Brain microvascular endothelial cell (primary cell): Measurements from ENCODE around the gene AIPL1.

ENCODE experiments used
- DNase-seq: peaks from one replicate; pipeline ENCODE4 v3.0.0-alpha.2; 2020
- H3K27ac ChIP-seq: fragments of 250-450 bp; sonication (Bioruptor Pico); 2 replicates; pipeline ENCODE4 v1.5.1; 2020; ENCODE audit warnings: mild to moderate bottlenecking, moderate library complexity
- H3K27me3 ChIP-seq: fragments of 250-450 bp; sonication (Bioruptor Pico); replicated peaks from 2 replicates; pipeline ENCODE4 v1.5.1; 2020; ENCODE audit warnings: mild to moderate bottlenecking
- H3K36me3 ChIP-seq: fragments of 250-450 bp; sonication (Bioruptor Pico); replicated peaks from 2 replicates; pipeline ENCODE4 v1.5.1; 2020; ENCODE audit warnings: mild to moderate bottlenecking
- H3K4me3 ChIP-seq: 2 replicates; pipeline ENCODE4 v1.5.1; 2011; ENCODE audit warnings: low read depth, mild to moderate bottlenecking, control low read depth, low read length, moderate library complexity
- CTCF ChIP-seq: IDR thresholded peaks from 2 replicates; pipeline ENCODE4 v1.5.1; 2011; ENCODE audit warnings: low read depth, mild to moderate bottlenecking, moderate library complexity, low read length, control low read depth, inconsistent platforms; ENCODE audit errors: missing control alignments
- in situ Hi-C: cut with HindIII; loops from 2 replicates; pipeline ENCODE4 v1.10.0; 2017; ENCODE audit warnings: low sequenced_read_pairs, low pct_ligation_motif_present

The AIPL1 gene

GRCh38 chr17:6386041-6386630, 48.8 kb downstream of the AIPL1 start:
- no peak for DNase-seq

DNA sequence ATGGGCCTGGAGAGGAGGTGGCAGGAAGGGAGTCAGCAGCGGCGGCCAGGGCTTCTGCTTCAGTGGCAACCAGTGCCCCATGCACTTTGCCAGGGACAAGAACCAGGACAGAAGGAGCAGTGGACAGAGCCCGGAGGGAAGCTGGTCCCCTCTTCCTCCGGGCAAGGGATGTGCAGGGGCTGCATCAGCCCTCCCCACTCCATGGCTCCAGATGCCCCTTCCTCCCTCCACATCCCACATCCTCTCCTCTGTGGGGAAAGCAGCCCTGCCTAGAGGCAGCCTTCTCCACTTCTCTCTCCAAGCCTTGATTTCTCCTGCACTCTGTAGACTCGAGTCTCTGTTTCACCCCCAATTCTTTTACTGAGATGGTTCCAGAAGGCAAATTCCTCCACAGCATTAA, 50.4 kb downstream of the AIPL1 start:
- in situ Hi-C loops = no loop called here
- no peak for DNase-seq
- H3K27me3 ChIP-seq = no peaks in the 10 kb centered on the region
- no peak for TF ChIP-seq CTCF
- H3K36me3 ChIP-seq = no peaks in the 10 kb centered on the region
- H3K27ac ChIP-seq = no peak overlapping the region
- no peak overlapping the region for H3K4me3 ChIP-seq

More at GRCh38 chr17:6386041-6386630, 48.8 kb downstream of the AIPL1 start:
- Histone ChIP-seq H3K27ac (no peak overlapping the region), H3K27me3 (no peaks in the 10 kb centered on the region), H3K36me3 (no peaks in the 10 kb centered on the region), H3K4me3 (no peak overlapping the region)
- TF ChIP-seq CTCF = no peak
- in situ Hi-C loops = no loop called here

DNA sequence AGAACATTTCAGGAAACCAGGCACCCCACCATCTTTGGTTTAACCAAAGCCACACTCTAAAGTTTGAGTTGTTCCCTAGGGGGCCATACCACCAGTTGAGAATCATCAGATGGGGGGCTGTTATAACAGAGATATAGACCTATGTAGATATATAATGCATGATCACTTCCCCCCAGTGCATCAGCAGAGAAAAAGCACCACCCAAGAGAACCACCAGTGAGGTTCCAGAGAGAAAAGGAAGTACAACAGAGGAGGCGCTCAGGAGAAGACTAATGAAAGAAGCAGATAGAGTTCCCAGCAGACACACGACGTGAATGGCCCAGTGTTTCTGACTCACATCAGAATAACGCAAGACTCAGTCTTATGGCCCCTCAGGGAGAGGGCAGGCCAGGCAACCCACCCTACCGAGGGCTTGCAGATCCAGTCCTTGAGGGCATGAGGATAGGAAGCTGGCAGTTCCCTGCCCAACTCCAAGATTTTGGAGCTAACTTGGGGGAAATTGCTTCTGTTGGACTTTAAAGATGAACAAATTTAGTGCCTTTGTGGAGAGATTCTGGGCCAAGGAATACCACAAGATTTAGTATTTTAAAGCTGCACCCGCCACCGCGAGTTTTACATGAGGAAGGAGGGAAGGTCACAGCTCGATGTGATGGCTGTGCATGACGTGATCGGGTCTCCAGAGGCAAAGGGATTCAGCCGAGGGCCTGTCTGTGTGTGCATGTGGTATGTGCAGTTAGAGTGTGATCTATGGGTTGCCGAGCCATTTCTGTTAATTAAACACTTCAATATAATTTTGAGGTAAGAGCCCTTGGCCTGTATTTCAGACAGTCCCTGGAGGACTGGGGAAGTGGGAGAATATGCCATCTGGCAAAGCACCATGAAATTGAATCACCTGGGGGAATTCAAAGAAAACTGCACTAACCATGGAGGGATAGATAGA, 53.1 kb downstream of the AIPL1 start:
- H3K27ac ChIP-seq = no peak overlapping the region
- no peak overlapping the region for H3K4me3 ChIP-seq
- H3K36me3 ChIP-seq = no peaks in the 10 kb centered on the region
- DNase-seq = no peak
- no peak for TF ChIP-seq CTCF
- in situ Hi-C loops = no loop called here
- no peaks in the 10 kb centered on the region for H3K27me3 ChIP-seq

GRCh38 chr17:6380915-6381438, 53.9 kb downstream of the AIPL1 start:
- no peak for DNase-seq
- no peaks in the 10 kb centered on the region for H3K36me3 ChIP-seq
- no peaks in the 10 kb centered on the region for H3K27me3 ChIP-seq
- no peak overlapping the region for H3K4me3 ChIP-seq
- in situ Hi-C loops = no loop called here
- no peak overlapping the region for H3K27ac ChIP-seq
- no peak for TF ChIP-seq CTCF

DNA sequence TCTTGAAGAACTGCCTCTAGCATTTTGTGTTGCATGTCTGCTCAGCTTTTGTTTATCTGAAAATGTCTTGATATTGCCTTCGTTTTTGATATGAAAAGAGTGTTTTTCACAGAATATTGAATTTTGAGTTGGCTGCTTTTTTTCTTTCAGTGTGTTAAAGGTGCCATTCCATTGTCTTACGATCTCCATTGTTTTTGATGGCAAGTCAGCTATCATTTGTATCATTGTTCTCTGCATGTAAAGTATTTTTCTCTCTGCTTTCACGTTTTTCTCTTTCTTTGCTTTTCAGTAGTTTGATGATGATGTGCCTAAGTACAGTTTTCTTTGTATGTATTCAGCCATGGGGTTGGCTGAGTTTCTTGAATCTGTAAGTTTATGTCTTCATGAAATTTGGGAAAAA, 57.0 kb downstream of the AIPL1 start:
- no peak for DNase-seq
- H3K27me3 ChIP-seq = no peaks in the 10 kb centered on the region
- H3K27ac ChIP-seq = no peak overlapping the region
- H3K36me3 ChIP-seq = no peaks in the 10 kb centered on the region
- H3K4me3 ChIP-seq = no peak overlapping the region
- in situ Hi-C loops = no loop called here
- TF ChIP-seq CTCF = no peak
